ENCODE measurements around the gene PRKACA. TPM values are rescaled to one million over a fixed set of nuclear protein-coding genes. Genes with fewer than 3 reads are reported as not detected.

PRKACA gene
- polyA plus RNA-seq, 2 of the 4 experiments (the other 2 are of a cell fraction) = 10.0 to 40.9 TPM

GRCh38 chr19:14159059-14159458 lies 41.5 kb upstream of the PRKACA start:
- ChIA-PET POLR2A (no interaction called here), CTCF (interaction anchor here (0.6 to 4.2 kb wide), 5 partner anchors 10 to 201 kb away, joined by 3 to 17 read pairs (median 6); partner anchors contain the start of gene ASF1B)
- H3K27ac ChIP-seq = no peak overlapping the region
- H3K4me3 ChIP-seq = no peak overlapping the region
- no peak for DNase-seq (ENCODE audit: low read depth in 1 of 2, low spot score in 1 of 2)
- H3K4me1 ChIP-seq = no peaks in the 10 kb centered on the region
- FAIRE-seq = no peak
- ATAC-seq = no peak
- 75% methylated on average over 7 of the region's 12 CpGs for WGBS (ENCODE audit: missing lambda C conversion rate)
- no peaks in the 10 kb centered on the region for H3K9me3 ChIP-seq
- no peak overlapping the region for H3K4me2 ChIP-seq
- TF ChIP-seq ZSCAN20 (CRISPR knock-in tag; IDR thresholded peaks at IDR 0.05) (no peak), TP53 (CRISPR knock-in tag; IDR thresholded peaks at IDR 0.05) (no peak), SREBF2 (IDR thresholded peaks at IDR 0.05) (no peak), HDAC2 (IDR thresholded peaks at IDR 0.05) (no peak), POLR2A (IDR thresholded peaks at IDR 0.05; ENCODE audit: low read length) (no peak), CEBPB (IDR thresholded peaks at IDR 0.05) (no peak), ATOH8 (CRISPR knock-in tag; IDR thresholded peaks at IDR 0.05; ENCODE audit: low read depth) (no peak), FOSL2 (IDR thresholded peaks at IDR 0.05) (no peak), FOSL2 (CRISPR knock-in tag; IDR thresholded peaks at IDR 0.05) (no peak), JUN (IDR thresholded peaks at IDR 0.05) (no peak), CBX8 (IDR thresholded peaks at IDR 0.05) (no peak), CHD2 (IDR thresholded peaks at IDR 0.05; ENCODE audit: low read length, partially characterized antibody) (no peak), PBX3 (IDR thresholded peaks at IDR 0.05) (no peak), EP300 (IDR thresholded peaks at IDR 0.05) (no peak), ELK1 (IDR thresholded peaks at IDR 0.05; ENCODE audit: low read depth, low read length) (no peak), EHF (CRISPR knock-in tag; IDR thresholded peaks at IDR 0.05) (no peak), NR3C1 (IDR thresholded peaks at IDR 0.05) (no peak)

GRCh38 chr19:14158276-14159023 lies 40.9 kb upstream of the PRKACA start:
- Histone ChIP-seq H3K4me1 (no peaks in the 10 kb centered on the region), H3K9me3 (no peaks in the 10 kb centered on the region), H3K27ac (no peak overlapping the region), H3K4me3 (no peak overlapping the region), H3K4me2 (no peak overlapping the region)
- no peak for DNase-seq (ENCODE audit: low read depth in 1 of 2, low spot score in 1 of 2)
- ATAC-seq = no peak
- ChIA-PET CTCF (interaction anchor here (0.6 to 4.2 kb wide), 8 partner anchors 11 to 201 kb away, joined by 3 to 17 read pairs (median 4); partner anchors contain the start of gene ASF1B), POLR2A (no interaction called here)
- WGBS (ENCODE audit: missing lambda C conversion rate) = 79% methylated on average over 7 of the region's 16 CpGs
- TF ChIP-seq E2F6 (IDR thresholded peaks at IDR 0.05; ENCODE audit: borderline replicate concordance, low read depth) (no peak), POLR2A (IDR thresholded peaks at IDR 0.05; ENCODE audit: low read length) (no peak), MAFK (IDR thresholded peaks at IDR 0.05; ENCODE audit: partially characterized antibody) (no peak), CBX8 (IDR thresholded peaks at IDR 0.05) (no peak), HOXB5 (CRISPR knock-in tag; IDR thresholded peaks at IDR 0.05) (no peak), TFCP2L1 (CRISPR knock-in tag; IDR thresholded peaks at IDR 0.05) (no peak), ELK1 (IDR thresholded peaks at IDR 0.05; ENCODE audit: low read depth, low read length) (no peak), PBX3 (IDR thresholded peaks at IDR 0.05) (no peak), RCOR1 (IDR thresholded peaks at IDR 0.05; ENCODE audit: low read depth, low read length) (no peak), CBX2 (IDR thresholded peaks at IDR 0.05; ENCODE audit: borderline replicate concordance, low read depth) (no peak), RFX5 (IDR thresholded peaks at IDR 0.05) (no peak), RARB (CRISPR knock-in tag; IDR thresholded peaks at IDR 0.05) (no peak), ATOH8 (CRISPR knock-in tag; IDR thresholded peaks at IDR 0.05; ENCODE audit: low read depth) (no peak), RAD21 (conservative IDR thresholded peaks at IDR 0.05 in 1 of 2, IDR thresholded peaks at IDR 0.05 in 1 of 2) (no peak)
- FAIRE-seq = no peak

All from A549 (cell line).